ENCODE results near the gene MGMT. TPM values are rescaled to one million over a fixed set of nuclear protein-coding genes. Genes with fewer than 3 reads are reported as not detected.

Gene MGMT
- total RNA-seq, 6 experiments from 2014 or later: 8.9 to 18.0 (median 10.0) TPM

DNA sequence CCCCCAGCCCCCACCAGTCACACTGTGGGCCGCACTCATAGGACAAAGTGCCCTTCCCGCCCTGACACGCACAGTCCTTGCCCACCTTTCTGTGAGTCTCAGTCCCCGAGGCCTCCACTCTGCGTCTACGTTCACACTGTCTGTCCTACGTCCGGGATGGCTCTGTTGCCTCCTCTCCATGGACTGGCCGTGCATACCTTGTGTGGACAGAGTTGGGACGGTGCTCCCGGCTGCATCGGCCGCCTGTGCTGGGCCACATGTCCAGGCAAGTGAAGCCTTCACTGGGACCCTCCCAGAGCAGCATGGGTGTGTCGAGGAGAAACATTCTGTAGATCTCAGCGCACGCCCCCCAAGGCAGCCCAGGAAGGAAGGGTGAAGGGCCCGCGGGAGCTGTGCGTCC is 239.0 kb downstream of the MGMT start:
- H3K27me3 Mint-ChIP-seq (ENCODE audit: insufficient read depth): no peaks in the 10 kb centered on the region; the same call in 1 of the 2 replicates
- no peak overlapping the region for H3K27ac Mint-ChIP-seq
- H3K4me1 Mint-ChIP-seq (ENCODE audit: low read depth): no peaks in the 10 kb centered on the region
- peaks cover 40% of the 10 kb centered on the region for H3K36me3 Mint-ChIP-seq (ENCODE audit: low read depth)
- TF ChIP-seq, protein P1, sequence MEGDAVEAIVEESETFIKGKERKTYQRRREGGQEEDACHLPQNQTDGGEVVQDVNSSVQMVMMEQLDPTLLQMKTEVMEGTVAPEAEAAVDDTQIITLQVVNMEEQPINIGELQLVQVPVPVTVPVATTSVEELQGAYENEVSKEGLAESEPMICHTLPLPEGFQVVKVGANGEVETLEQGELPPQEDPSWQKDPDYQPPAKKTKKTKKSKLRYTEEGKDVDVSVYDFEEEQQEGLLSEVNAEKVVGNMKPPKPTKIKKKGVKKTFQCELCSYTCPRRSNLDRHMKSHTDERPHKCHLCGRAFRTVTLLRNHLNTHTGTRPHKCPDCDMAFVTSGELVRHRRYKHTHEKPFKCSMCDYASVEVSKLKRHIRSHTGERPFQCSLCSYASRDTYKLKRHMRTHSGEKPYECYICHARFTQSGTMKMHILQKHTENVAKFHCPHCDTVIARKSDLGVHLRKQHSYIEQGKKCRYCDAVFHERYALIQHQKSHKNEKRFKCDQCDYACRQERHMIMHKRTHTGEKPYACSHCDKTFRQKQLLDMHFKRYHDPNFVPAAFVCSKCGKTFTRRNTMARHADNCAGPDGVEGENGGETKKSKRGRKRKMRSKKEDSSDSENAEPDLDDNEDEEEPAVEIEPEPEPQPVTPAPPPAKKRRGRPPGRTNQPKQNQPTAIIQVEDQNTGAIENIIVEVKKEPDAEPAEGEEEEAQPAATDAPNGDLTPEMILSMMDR (IDR thresholded peaks at IDR 0.05): no peak
- H3K4me3 Mint-ChIP-seq: no peak overlapping the region
- DNase-seq: no peak
- peaks cover 41% of the 10 kb centered on the region for H3K9me3 Mint-ChIP-seq

DNA sequence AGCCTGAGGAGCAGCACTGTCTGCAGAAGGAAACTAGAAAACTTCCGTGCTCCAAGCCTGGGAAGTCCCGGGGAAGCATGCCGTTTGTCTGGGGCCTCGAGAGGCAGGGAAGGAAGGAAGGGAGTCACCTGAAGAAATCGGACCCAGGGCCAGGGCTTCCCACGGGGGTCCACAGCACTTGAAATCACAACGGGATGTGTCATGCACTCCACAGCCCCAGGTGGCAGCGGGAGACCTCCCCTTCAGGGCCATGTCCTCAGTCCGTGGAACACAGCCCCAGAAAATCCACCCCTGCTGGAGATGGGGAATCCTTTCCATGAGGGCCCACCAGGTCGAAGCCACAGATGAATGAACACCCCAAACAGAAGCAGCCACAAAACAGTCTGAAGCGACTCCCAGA is 239.5 kb downstream of the MGMT start:
- H3K36me3 Mint-ChIP-seq (ENCODE audit: low read depth): peaks cover 40% of the 10 kb centered on the region
- TF ChIP-seq, protein P1 (IDR thresholded peaks at IDR 0.05): no peak
- no peak overlapping the region for H3K27ac Mint-ChIP-seq
- H3K27me3 Mint-ChIP-seq (ENCODE audit: insufficient read depth): no peaks in the 10 kb centered on the region; the same call in 1 of the 2 replicates
- no peaks in the 10 kb centered on the region for H3K4me1 Mint-ChIP-seq (ENCODE audit: low read depth)
- H3K9me3 Mint-ChIP-seq: peaks cover 39% of the 10 kb centered on the region
- no peak overlapping the region for H3K4me3 Mint-ChIP-seq
- no peak for DNase-seq

DNA sequence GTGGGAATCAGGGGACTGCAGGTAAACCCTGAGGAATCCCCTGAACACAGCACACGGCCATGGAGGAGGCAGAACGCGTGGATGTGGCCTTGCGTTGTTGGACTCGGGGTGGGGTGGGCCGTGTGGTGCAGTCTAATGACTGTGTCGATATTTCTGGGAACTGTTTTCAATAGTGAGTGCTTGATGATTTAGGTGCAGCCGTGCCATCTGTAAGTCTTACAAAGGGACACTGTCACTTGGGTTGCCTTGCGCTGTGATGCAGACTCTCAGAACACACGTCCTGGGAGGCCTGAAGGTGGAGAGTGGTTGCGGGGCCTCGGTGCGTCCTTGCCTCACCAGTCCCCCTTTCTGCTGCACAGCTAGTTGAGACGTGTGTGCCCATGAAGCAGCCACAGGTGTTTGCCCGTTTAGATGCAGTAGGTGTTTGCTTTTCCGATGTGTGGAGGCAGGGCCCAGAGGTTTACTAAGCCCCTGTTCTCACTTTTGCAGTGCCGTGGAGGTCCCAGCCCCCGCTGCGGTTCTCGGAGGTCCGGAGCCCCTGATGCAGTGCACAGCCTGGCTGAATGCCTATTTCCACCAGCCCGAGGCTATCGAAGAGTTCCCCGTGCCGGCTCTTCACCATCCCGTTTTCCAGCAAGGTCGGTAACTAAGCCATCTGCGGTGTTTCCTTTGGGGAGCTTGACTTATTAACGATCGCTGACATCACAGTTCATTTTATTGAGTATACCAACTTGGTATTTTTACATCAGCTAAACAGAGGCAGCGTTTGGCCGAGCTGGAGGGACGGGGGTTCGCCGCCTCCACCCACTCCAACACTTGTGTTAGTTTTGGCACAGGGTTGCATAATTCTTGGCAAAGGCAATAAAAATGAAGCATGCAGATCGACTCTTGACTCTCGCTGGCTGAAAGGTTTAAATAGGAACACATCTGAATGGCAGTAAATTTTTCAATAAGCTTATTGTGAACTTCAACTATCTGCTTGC is 240.7 kb downstream of the MGMT start:
- Mint-ChIP-seq H3K27me3 (ENCODE audit: insufficient read depth) (no peaks in the 10 kb centered on the region; the same call in 1 of the 2 replicates), H3K9me3 (peaks cover 30% of the 10 kb centered on the region), H3K4me1 (ENCODE audit: low read depth) (no peaks in the 10 kb centered on the region), H3K4me3 (no peak overlapping the region), H3K27ac (no peak overlapping the region), H3K36me3 (ENCODE audit: low read depth) (peaks cover 33% of the 10 kb centered on the region)
- TF ChIP-seq, protein P1 (IDR thresholded peaks at IDR 0.05): no peak
- no peak for DNase-seq

DNA sequence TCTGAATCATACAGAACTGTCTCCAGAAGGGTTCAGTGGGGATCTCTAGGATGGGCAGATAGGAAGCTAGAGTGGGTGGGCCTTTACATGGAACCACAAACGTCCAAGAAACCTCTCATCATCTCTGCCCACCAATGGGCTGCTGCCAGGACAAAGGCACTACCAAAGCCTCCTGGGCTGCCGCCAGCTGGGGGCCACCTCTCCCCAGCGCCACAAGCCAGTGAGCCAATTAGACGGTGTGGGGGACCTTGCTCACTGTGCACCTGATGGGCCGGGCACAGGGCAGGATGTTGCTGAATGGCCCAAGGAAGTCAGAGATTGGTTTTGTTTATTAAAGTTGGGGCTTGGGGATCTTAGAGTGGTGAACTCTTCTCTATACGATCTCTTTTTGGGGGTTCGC is 242.1 kb downstream of the MGMT start:
- peaks cover 29% of the 10 kb centered on the region for H3K36me3 Mint-ChIP-seq (ENCODE audit: low read depth)
- DNase-seq: no peak
- peaks cover 27% of the 10 kb centered on the region for H3K9me3 Mint-ChIP-seq
- H3K27ac Mint-ChIP-seq: no peak overlapping the region
- no peaks in the 10 kb centered on the region for H3K4me1 Mint-ChIP-seq (ENCODE audit: low read depth)
- no peak overlapping the region for H3K4me3 Mint-ChIP-seq
- H3K27me3 Mint-ChIP-seq (ENCODE audit: insufficient read depth): no peaks in the 10 kb centered on the region; the same call in 1 of the 2 replicates
- TF ChIP-seq, protein P1 (IDR thresholded peaks at IDR 0.05): no peak

DNA sequence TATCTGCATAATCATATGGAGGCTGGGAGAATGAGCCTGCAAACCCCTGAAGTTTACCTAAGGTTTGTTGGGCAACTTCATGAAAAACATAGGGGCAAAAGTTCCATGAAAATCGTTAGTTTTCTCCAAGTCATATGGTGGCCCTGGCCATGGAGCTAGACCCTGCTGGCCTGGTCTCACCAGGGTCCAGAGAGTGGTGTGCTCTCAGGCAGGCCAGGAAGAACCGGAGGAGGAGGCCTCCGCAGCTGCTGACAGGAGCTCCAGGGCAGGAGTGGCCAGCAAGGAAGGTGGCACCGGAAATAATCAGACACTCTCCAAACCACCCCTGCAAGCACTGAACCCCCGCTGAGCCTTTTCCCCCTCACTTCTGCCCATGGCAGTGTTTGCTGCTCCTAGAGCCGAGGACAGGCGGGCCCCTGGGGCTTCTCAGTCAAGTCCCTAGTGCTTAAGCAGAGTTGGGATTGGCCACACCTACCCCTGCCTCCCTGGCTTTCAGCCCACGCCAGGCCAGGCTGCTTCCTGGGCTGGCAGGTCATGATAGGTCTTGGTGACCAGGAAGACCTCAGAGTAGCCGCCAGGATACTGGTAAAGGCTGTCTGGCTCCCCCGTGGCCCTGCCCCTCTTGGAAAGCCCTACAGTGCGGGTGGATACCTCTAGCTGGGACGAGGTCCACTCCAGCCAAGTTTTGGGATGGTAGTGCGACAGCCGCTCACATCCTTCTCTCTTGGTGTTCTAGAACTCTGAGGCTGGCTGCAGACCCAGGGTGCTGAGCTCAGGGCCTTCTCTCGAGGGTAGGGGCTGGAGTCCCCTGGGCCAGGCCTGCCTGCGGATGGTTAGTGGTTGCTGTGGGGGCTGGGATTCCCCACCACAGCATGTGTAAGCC is 242.8 kb downstream of the MGMT start:
- H3K27ac Mint-ChIP-seq: no peak overlapping the region
- H3K4me3 Mint-ChIP-seq: no peak overlapping the region
- no peaks in the 10 kb centered on the region for H3K4me1 Mint-ChIP-seq (ENCODE audit: low read depth)
- no peaks in the 10 kb centered on the region; the same call in 1 of the 2 replicates for H3K27me3 Mint-ChIP-seq (ENCODE audit: insufficient read depth)
- peaks cover 21% of the 10 kb centered on the region; the same call in 1 of the 2 replicates for H3K9me3 Mint-ChIP-seq
- no peak for DNase-seq
- TF ChIP-seq, protein P1 (IDR thresholded peaks at IDR 0.05): no peak
- H3K36me3 Mint-ChIP-seq (ENCODE audit: low read depth): peaks cover 26% of the 10 kb centered on the region

Data from HFFc6 (cell line).